CD4-positive, alpha-beta T cell (primary cell): Measurements from ENCODE around the gene FLRT1. TPM values are rescaled to one million over a fixed set of nuclear protein-coding genes. Genes with fewer than 3 reads are reported as not detected.

Experiments
- ATAC-seq: fragments of 200-7000 bp; cut with Tn5 transposase; one replicate; pipeline ENCODE4 v1.10.0; 2022; ENCODE audit warnings: mild to moderate bottlenecking; ENCODE audit not compliant: poor library complexity
- CTCF ChIA-PET: fragments of 350-600 bp; sonication (Branson Sonifier 250); formaldehyde crosslinking; loops from one replicate; lab custom pipeline; 2021; ENCODE audit warnings: antibody characterized with exemption, inconsistent platforms; lab: Charles Lee
- POLR2A ChIA-PET: fragments of 350-600 bp; sonication (Branson Sonifier 250); formaldehyde crosslinking; loops from one replicate; lab custom pipeline; 2021; ENCODE audit warnings: antibody characterized with exemption, inconsistent platforms; lab: Charles Lee
- DNase-seq, 14 experiments: peaks; one replicate each; pipeline ENCODE4 v3.0.0-alpha.2; 2013 to 2020; ENCODE audit warnings: mixed read lengths in 2 of 14
- H3K27ac ChIP-seq, 2 donors: one replicate each; pipeline versions ENCODE4 v1.5.1 to v1.7.0; 2013; ENCODE audit warnings: low read length in 2 of 2, low read depth in 1 of 2, mild to moderate bottlenecking in 1 of 2
- H3K27me3 ChIP-seq, 2 experiments: 1 replicate in 1 of 2; 2 replicates in 1 of 2; pipeline versions ENCODE4 v1.6.1 to v1.7.0; 2013; ENCODE audit warnings: low read length in 2 of 2, control low read depth in 1 of 2, mild to moderate bottlenecking in 1 of 2, moderate library complexity in 1 of 2; ENCODE audit not compliant: insufficient read depth in 2 of 2, control insufficient read depth in 1 of 2
- H3K36me3 ChIP-seq: one replicate; pipeline ENCODE4 v1.6.1; 2013; ENCODE audit warnings: low read length, control low read depth; ENCODE audit not compliant: insufficient read depth
- H3K4me1 ChIP-seq: one replicate; pipeline ENCODE4 v1.6.1; 2013; ENCODE audit warnings: low read length, control low read depth; ENCODE audit not compliant: insufficient read depth
- H3K4me3 ChIP-seq: one replicate; pipeline ENCODE4 v1.5.1; 2013; ENCODE audit warnings: mild to moderate bottlenecking, low read length, moderate library complexity
- H3K9me3 ChIP-seq, 2 experiments: 1 replicate in 1 of 2; 2 replicates in 1 of 2; pipeline versions ENCODE4 v1.6.1 to v1.7.0; 2013; ENCODE audit warnings: low read length in 2 of 2, mild to moderate bottlenecking in 2 of 2, control low read depth in 1 of 2, moderate library complexity in 1 of 2; ENCODE audit not compliant: control insufficient read depth in 1 of 2, insufficient read depth in 1 of 2
- H3K27ac Mint-ChIP-seq: one replicate; pipeline ENCODE4 v1.8.0; 2020; ENCODE audit warnings: mixed read lengths
- H3K27me3 Mint-ChIP-seq: one replicate; pipeline ENCODE4 v1.8.0; 2021; ENCODE audit warnings: mixed read lengths
- H3K36me3 Mint-ChIP-seq: one replicate; pipeline ENCODE4 v1.8.0; 2021; ENCODE audit warnings: low read depth, mixed read lengths
- H3K4me1 Mint-ChIP-seq: one replicate; pipeline ENCODE4 v1.8.0; 2021; ENCODE audit warnings: low read depth, mixed read lengths
- H3K4me3 Mint-ChIP-seq: one replicate; pipeline ENCODE4 v1.8.0; 2020; ENCODE audit warnings: mild to moderate bottlenecking, mixed read lengths
- H3K9me3 Mint-ChIP-seq: one replicate; pipeline ENCODE4 v1.8.0; 2020; ENCODE audit warnings: mixed read lengths
- CTCF ChIP-seq: fragments of 200-600 bp; IDR thresholded peaks from one replicate; pipeline ENCODE4 v1.8.0; 2022; ENCODE audit warnings: antibody characterized with exemption, mild to moderate bottlenecking
- intact Hi-C, 2 experiments: fragments of 100-400 bp; cut with DNase I in 1 of 2; cut with micrococcal nuclease in 1 of 2; formaldehyde crosslinking; loops; one replicate each; pipeline versions ENCODE4 v1.15.1 to v1.9.0; 2023 to 2025; cut with DNase I, micrococcal nuclease
- total RNA-seq, 174 experiments: library from RNA in 2 of 174; stranded (reverse) in 2 of 174; gene quantifications; one replicate each; pipeline ENCODE4 v1.2.3 and lab custom pipeline; 2021 to 2026

Gene FLRT1
- total RNA-seq, 2 experiments from 2014 or later = not detected

GRCh38 chr11:64065712-64066111 lies 30.0 kb downstream of the FLRT1 start:
- no peak for ATAC-seq
- Mint-ChIP-seq H3K36me3 (no peaks in the 10 kb centered on the region), H3K27ac (no peak overlapping the region), H3K4me1 (peaks cover 8% of the 10 kb centered on the region), H3K9me3 (no peaks in the 10 kb centered on the region), H3K4me3 (no peak overlapping the region), H3K27me3 (peaks cover 27% of the 10 kb centered on the region)
- Histone ChIP-seq H3K36me3 (no peaks in the 10 kb centered on the region), H3K4me1 (peaks cover 7% of the 10 kb centered on the region), H3K27ac (no peak overlapping the region), H3K9me3 (no peaks in the 10 kb centered on the region), H3K27me3 (peaks cover 14 to 18% of the 10 kb centered on the region in 2 experiments), H3K4me3 (no peak overlapping the region)
- ChIA-PET CTCF (no interaction called here), POLR2A (no interaction called here)
- no peak for TF ChIP-seq CTCF
- intact Hi-C loops = no loop called here
- DNase-seq = no peak

DNA sequence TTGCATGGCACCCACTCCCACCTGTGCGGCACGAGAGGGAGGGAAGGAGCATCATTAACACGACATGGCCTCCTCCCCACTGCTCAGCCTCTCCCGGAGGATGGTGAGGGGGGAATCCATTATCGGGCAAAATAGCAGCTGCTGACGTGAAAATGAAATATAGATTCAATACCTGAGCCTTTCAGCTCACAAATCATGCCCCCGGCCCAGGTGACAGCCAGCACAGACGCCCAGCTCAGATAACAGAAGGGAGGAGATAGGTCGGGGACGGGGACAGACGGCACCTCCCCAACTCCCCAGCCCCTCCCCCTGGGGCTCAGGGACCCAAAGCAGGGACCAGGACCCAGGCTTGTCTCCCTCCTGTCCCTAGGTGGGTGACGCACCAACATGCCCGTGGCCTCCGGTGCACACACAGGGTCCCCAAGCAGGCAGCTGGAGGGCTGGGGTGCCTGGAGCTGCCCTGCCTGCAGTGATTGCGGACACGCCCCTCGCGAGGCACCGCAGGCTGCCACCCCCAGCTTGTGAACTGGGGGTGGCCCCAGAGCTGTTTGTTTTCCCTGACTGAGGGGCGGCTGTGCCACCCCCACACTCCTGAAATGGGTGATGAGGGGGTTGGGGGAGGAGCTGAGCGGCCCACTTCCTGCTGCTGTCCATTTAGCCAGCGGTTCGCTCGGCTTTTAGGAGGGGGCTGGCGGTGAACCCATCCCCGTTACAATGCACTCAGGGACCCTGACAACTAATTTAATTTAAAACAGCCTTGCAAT lies 31.7 kb downstream of the FLRT1 start:
- H3K4me3 Mint-ChIP-seq = no peak overlapping the region
- no peaks in the 10 kb centered on the region for H3K4me1 Mint-ChIP-seq
- DNase-seq = no peak
- Histone ChIP-seq H3K27ac (no peak overlapping the region), H3K36me3 (no peaks in the 10 kb centered on the region), H3K9me3 (no peaks in the 10 kb centered on the region), H3K4me3 (no peak overlapping the region), H3K4me1 (no peaks in the 10 kb centered on the region), H3K27me3 (peaks cover 3 to 7% of the 10 kb centered on the region in 2 experiments)
- no peaks in the 10 kb centered on the region for H3K36me3 Mint-ChIP-seq
- no peak for TF ChIP-seq CTCF
- no peak for ATAC-seq
- ChIA-PET CTCF (no interaction called here), POLR2A (no interaction called here)
- no peaks in the 10 kb centered on the region for H3K9me3 Mint-ChIP-seq
- H3K27ac Mint-ChIP-seq = no peak overlapping the region
- peaks cover 12% of the 10 kb centered on the region for H3K27me3 Mint-ChIP-seq
- intact Hi-C loops = no loop called here

- ATAC-seq (no peak), DNase-seq (no peak)
- no peaks in the 10 kb centered on the region for H3K27me3 ChIP-seq
- peaks cover 4% of the 10 kb centered on the region for H3K27me3 Mint-ChIP-seq
- H3K9me3 Mint-ChIP-seq = no peaks in the 10 kb centered on the region
- intact Hi-C loops = no loop called here
- no peak for TF ChIP-seq CTCF
- no peaks in the 10 kb centered on the region for H3K4me1 Mint-ChIP-seq
- H3K4me1 ChIP-seq = peaks cover 6% of the 10 kb centered on the region
- H3K9me3 ChIP-seq = no peaks in the 10 kb centered on the region
- H3K4me3 Mint-ChIP-seq = no peak overlapping the region
- CTCF ChIA-PET = no interaction called here
- no peak overlapping the region for H3K27ac Mint-ChIP-seq
- no peaks in the 10 kb centered on the region for H3K36me3 Mint-ChIP-seq
- no peak overlapping the region for H3K4me3 ChIP-seq
- POLR2A ChIA-PET = no interaction called here
- no peak overlapping the region for H3K27ac ChIP-seq
- H3K36me3 ChIP-seq = no peaks in the 10 kb centered on the region
Observed at GRCh38 chr11:64068705-64069400, 33.1 kb downstream of the FLRT1 start.
